HG03280 (cell line): ENCODE data around the gene LHX1.

ENCODE experiments used
- ATAC-seq: cut with Tn5 transposase; IDR thresholded peaks from one replicate; pipeline ENCODE4 v1.9.1; 2021; ENCODE audit warnings: mild to moderate bottlenecking, moderate library complexity; ENCODE audit not compliant: unreplicated experiment

The LHX1 gene

DNA sequence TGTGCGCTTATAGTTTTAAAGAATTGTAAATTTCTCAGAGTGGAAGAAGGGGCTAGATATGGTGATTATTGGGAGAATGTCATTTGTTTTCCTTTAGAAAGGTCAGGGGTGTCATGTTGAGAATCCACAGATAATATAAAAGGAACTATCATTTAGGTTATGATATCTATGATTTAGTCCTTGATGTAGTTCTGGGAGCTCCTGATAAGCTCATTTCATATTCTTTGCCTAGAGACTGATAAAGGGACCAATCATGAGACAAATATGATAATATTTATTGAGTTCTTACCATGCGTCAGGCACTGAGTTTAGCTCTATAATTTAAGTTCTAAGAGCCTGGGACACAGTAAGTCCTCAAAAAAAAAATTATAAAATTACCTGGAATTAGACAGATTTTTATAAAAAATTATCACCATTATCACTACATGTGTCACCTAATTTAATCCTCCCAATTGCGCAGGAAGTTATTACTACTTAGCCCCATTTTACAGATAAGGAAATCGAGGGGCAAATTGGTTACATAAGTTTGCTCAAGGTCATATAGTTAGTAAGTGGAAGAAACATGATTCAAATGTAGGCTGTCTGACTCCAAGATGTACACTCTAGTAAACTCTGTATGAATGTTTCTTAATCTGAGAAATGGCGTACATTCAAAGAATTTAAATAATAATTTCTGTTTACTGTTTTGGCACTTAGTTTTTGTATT lies 14.0 kb downstream of the LHX1 start:
- ATAC-seq: no peak

DNA sequence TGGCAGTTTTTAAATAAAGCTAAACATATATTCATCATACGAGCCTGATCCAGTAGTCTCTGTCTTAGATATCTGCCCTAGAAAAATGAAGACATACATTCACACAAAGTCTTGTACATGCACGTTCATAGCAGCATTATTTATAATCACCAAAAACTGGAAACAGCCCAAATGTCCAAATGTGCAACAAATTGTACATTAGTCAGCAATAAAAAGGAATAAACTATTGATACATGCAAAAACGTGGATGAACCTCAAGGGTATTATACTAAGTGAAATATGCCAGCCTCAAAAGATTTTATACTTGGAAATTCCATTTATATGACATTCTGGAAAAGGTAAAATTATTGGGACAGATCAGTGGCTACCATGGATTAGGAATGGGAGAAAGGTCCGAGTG lies 34.2 kb downstream of the LHX1 start:
- ATAC-seq: no peak

DNA sequence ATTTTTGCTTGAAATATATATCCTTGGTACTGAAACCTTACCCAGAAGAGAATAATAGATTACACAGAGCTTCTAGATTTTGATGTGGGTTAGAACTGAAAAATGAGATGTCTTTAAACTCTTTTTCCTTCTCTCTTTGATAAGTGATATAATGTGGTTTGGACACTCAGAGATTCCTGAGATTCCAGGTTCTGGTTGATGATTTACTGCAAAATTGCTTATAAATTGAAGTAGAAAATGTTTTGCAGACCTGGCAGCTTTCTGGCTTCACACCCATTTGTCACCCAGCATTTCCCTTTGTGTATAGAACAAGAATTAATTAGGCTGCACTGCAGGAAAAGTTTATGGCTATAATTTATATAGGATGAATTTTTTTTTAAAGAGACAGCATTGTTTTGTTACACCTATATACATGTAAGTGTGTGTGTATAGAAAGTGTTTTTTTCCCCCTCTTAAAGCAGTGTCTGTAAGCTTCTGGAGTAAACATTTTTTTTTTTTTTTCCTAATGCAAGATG lies 35.0 kb downstream of the LHX1 start:
- ATAC-seq: no peak

DNA sequence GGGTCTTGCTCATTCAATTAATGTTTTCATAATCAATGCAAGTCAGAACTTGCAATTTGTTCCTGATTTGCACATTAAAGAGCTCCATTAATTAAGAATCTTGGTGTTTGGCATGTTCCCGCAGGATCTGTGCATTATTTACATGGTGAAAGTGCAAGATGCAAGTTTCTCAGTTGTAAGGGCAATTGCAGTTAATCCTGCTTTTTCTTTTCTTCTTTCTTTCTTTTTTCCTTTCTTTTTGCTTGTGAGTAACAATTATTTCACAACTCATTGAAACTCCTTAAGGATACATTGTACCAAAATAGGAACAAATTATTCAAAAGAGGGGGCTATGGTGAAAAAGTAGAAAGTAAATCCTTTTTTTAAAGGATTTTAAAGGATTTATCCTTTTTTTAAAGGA lies 35.6 kb downstream of the LHX1 start:
- no peak for ATAC-seq

DNA sequence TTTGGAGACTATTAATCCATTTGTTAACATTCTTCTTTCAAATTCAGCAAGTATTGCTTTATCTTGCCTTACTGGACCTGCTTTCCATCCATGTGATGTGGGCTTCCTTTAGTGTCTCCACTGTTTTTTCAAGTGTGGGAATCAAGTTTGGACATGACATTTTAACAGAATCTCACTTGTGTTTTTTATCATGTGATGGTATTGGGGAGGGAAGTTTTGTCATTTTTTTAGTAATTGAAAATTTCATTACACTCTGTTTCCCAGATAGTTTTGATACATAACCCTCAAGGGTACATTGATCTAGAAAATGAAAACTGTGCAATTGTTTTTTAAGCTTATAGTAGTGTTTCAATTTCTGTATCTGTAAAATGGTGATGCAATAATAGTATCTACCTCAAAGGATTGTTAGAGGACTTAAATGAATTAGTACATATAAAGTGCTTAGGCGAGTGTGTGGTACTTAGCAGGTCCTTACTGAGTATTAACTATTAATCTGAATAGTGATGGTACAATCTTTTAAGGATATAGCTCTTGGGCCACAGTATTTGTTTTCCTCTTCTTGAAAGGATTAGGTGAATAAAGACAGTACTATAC lies 38.7 kb downstream of the LHX1 start:
- no peak for ATAC-seq

DNA sequence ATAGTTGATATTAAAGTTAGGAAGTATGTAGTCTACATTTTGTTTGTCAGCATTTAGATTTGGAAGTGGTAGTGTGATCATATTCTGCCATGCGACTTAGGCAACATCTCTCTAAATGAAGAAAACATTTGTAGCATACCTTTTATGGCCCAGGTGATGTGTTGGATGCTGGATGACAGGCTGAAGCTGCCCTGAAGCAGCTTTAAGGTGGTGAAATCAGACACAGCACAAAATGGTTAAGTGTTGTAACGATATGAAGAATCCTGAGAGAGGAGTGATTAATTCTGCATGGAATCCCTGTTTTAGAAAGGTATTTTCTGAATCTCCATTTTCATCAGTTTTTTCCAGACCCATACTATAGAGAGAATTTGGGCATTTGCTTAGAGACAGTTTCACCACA lies 39.8 kb downstream of the LHX1 start:
- ATAC-seq: no peak

DNA sequence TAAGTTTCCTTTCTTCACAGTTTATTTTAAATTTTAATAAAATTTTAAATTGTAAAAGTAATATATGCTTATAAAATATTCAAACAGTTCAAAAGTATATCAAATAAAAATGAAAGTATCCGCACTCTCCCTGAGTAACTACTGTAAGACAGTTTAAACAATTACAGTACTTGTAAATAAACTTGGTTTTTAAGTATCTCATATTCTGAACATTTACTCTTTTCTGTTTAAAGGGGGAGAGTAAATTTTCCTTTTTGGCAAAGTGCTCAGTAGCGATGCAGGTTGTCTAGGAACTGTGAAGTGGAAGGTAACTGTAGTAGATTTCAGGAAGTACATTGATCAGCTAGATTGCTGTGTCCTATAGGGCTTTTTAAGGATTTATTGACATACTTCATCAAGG lies 40.3 kb downstream of the LHX1 start:
- no peak for ATAC-seq

DNA sequence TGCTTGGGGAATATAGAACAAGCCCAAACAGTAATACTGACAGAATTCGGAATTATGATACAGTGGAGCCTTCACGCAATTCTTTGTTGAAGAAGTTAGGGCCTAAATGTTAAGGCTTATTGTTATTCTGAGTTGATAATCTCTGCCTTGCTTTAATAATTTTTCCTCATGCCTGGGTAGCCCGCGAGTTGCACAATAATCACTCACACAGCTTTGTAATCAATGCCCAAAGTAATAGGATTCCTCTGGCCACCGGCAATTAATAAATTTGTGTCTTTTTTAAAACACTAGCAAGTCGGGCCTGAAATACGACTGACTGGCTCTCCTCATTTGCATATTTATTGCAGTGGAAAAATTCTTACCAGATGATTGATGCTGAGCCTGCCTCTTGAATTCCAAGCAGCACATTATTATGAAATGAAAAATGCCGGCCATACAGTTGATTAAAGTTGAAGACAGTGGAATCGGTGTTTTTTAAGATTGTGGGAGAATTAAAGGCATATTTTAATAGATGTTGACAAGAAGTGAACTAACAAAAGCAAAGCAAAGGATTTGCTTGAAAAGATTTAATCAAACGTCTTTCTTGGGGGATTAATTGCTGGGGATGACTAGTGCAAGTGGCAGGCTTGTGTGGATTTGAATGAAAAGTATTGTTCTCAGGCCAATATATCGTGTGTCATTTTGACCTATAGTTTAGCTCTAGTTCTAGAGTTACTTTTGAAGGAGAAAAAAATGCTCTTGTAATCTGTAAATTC lies 41.7 kb downstream of the LHX1 start:
- no peak for ATAC-seq

DNA sequence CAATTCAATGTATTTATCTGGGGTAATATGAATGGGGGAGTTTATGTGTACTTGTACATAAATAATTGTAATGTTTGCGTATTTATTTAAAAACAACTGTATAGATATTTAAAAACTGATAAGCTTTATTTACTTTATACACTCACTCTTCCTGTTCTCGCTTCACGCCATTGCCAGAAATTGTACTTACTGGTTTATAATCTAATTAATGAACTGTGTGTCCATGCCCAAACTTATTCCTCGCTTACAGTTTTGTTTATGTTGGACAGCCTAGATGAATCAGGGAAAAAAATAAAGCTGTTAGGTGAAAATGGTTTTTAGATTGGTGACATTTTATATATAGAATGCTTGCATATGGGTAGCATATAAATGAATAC lies 42.3 kb downstream of the LHX1 start:
- no peak for ATAC-seq

DNA sequence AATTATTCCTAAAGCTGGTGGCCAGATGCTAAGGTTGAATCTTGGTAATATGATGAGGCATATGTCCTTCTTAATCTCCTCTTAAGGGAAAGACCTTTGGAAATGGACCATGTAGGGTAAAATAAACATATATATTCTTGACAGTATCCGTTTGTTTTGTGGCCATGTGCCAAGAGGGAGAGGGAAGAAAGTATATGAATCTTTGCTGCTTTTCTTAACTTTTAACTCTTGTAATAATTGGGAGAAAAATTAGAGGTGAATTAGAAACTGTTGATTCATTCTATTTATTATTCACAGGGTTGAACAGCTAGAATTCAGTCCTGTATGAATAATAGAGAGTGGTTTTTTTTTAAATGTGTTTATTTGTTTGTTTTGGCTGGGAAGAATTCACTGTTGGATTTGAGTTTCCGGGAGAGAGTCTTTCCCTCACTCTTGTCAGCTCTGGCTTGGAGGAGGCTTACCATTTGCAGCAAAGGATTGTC lies 43.0 kb downstream of the LHX1 start:
- no peak for ATAC-seq

GRCh38 chr17:36983618-36984017 lies 46.3 kb downstream of the LHX1 start:
- no peak for ATAC-seq

DNA sequence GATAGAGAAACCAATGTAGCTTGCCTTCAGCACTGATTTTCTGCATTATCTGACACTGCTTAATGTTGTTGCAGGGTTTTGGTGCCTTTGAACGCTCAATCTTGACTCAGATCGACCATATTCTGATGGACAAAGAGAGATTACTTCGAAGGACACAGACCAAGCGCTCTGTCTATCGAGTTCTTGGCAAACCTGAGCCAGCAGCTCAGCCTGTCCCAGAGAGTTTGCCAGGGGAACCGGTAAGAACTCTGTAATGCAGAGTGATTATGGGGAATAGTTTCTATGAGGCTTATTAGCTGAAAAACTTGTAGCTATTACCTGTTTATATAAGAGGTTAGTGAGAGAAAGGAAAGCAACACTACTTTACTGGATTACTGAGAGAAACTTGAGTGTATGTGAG lies 51.9 kb downstream of the LHX1 start:
- no peak for ATAC-seq

- no peak for ATAC-seq
These were observed 55.4 kb downstream of the LHX1 start for GRCh38 chr17:36992701-36993100.

GRCh38 chr17:36993227-36993626 lies 56.0 kb downstream of the LHX1 start:
- no peak for ATAC-seq
